GM18498 (cell line): ENCODE results near the gene CSNK2A1.
"Not testable (repeated sequence)": the region's sequence is repeated elsewhere in the genome, so short reads cannot be mapped to it uniquely, and the experiment has no call there.

Experiments
- ATAC-seq: cut with Tn5 transposase; IDR thresholded peaks from one replicate; pipeline ENCODE4 v1.9.1; 2021; ENCODE audit warnings: mild to moderate bottlenecking, moderate library complexity; ENCODE audit not compliant: unreplicated experiment

The CSNK2A1 gene

DNA sequence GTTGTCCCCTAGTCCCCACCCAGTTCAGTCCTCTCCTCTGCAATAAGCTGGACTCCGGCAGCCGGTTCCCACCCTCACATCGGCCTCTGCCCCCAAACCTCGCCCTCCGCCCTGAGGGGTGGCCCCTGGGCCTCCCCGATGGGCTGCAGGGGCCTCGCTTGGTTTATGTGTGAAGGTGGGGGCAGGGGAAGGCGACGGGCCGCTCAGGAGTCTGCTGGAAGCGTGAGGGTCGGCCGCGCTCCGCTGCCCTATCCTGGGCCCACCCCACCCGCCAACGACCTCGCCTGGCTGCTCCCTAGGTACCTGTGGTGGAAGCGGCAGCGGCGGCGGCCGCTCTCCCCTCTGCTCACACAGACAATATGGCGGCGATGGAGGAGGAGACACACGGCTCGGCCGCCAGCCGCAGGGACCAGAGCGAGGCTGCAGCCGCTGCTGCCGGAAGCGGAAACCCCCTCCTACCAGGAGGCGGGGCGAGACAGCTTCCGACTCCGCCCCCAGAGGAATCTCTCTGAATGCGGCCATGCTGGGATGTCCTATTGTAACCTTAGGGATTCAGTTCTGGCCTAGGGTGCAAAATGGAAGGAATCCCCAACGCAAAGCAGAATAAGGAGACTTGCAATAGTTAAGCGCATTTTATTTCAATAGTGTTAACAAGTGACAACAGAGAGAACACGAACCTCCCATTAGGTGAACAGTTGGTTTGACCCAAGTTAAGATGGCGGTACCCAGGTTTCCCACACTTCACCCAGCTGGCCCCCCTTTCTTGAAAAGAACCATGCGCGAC is at the start of gene CSNK2A1:
Gene CSNK2A1 (minus strand): TSS at position 422 of the 784 bp plus-strand sequence. CDS start 35,239 bp downstream, outside the sequence.
- peak; percentile 96 for ATAC-seq

DNA sequence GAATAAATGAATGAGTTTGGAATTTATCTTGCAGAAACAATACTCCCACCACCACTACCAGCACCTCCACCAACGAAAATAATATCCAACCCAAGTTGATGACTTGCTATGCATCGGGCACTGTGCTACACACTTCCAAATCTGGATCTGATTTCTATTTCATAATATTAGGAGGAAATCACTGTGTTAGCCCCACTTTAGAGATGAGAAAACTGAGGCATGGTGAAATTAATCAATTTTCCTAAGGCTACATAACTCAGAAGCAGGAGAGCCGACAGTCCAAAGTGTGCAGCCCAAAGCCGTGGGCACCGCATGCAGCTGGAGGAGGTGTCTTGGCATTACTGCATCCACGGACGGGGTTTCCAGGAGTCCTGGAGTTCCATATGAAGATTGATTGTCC is 48.9 kb upstream of the CSNK2A1 start:
- ATAC-seq = no peak

DNA sequence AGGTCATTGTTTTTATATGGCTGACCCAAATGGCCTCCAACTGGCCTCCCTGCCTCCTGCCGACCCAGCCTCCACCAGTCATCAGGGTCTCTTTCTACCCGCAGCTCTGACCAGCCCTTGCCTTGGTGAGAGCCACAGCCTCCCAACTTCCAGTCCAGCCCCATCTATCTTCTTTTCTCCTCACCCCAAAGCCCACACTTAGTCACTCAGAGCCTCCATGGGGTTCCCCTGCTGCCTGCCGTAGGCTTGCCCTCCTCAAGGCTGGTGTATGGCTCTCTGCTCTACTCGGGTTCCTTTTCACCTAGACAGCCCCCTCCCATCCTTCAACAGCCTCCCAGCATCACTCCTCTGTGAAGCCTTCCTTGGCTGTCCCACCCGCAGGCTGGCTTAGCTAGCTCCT is 48.4 kb upstream of the CSNK2A1 start:
- no peak for ATAC-seq

GRCh38 chr20:588932-589672 is 45.5 kb upstream of the CSNK2A1 start:
- peak; percentile 61 for ATAC-seq

DNA sequence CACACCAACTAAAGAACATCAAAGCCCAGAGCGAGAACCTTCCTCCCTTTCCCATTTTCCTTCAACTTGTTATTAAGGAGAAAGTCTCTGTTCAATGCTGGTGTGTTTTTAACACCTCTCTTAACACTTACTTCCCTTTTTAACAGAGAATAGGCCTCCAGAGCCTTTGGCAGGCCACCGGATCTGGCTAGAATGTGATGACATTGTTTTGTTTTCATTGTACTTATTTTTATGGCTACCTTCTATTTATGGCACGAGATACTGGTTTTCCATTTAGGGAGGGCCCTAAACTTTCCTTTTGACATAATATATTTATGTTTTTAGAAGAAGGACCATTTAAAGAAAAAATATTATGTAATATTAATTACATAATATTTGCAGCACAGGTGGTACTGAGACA is 44.9 kb upstream of the CSNK2A1 start:
- no peak for ATAC-seq

DNA sequence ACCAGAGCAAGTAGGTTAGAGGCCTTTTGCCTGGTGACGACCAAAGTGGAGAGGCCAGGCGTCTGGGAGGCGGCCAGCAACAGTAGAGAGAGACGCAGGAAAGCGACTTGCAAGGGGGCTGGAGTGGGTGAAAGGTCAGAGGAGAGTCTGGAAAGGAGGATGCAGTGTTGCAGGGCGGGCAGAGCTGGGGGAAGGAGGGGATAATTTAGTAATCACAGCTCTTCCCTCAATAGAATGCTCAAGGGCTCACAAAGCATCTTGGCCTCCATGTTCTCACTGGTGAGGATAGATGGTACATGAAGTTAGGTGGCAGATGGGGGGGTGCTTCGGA is 41.3 kb upstream of the CSNK2A1 start:
- ATAC-seq = no peak

- ATAC-seq = no peak
Observed at GRCh38 chr20:584161-584970, 40.8 kb upstream of the CSNK2A1 start.

- ATAC-seq = no peak
Observed at GRCh38 chr20:582204-582603, 38.6 kb upstream of the CSNK2A1 start.

DNA sequence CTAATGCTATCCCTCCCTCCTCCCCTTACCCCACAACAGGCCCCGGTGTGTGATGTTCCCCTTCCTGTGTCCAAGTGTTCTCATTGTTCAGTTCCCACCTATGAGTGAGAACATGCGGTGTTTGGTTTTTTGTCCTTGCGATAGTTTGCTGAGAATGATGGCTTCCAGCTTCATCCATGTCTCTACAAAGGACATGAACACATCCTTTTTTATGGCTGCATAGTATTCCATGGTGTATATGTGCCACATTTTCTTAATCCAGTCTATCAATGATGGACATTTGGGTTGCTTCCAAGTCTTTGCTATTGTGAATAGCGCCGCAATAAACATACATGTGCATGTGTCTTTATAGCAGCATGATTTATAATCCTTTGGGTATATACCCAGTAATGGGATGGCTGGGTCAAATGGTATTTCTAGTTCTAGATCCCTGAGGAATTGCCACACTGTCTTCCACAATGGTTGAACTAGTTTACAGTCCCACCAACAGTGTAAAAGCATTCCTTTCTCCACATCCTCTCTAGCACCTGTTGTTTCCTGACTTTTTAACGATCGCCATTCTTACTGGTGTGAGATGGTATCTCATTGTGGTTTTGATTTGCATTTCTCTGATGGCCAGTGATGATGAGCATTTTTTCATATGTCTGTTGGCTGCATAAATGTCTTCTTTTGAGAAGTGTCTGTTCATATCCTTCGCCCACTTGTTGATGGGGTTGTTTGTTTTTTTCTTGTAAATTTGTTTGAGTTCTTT is 35.5 kb upstream of the CSNK2A1 start:
- not testable (repeated sequence) for ATAC-seq

DNA sequence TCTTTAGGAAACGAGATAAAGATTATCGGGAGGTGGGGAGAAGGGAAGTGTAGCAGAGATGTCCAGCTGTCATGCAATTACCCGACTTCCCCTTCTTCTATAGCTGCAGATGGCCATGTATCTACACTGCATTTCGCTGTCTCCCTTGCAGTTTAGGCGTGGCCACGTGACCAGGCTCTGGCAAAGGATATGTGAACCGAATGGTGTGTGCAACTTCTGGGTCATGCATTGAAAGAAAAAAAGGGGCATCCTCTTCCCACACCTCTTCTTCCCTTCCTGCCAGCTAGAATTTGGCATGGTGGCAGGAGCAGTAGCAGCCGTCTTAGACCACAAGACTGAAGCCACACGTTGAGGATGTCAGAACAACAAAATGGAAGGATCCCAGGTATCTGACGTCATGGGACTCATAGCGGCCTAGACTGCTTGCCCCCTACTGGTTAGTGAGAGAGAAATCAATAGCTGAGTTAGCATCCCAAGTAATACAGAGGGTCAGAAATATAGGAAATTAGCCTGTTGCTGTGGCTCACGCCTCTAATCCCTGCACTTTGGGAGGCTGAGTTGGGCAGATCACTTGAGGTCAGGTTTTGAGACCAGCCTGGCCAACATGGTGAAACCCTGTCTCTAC is 33.7 kb upstream of the CSNK2A1 start:
- no peak for ATAC-seq

- no peak for ATAC-seq
Observed at GRCh38 chr20:576156-576555, 32.6 kb upstream of the CSNK2A1 start.

GRCh38 chr20:575230-575629 is 31.6 kb upstream of the CSNK2A1 start:
- ATAC-seq = no peak

DNA sequence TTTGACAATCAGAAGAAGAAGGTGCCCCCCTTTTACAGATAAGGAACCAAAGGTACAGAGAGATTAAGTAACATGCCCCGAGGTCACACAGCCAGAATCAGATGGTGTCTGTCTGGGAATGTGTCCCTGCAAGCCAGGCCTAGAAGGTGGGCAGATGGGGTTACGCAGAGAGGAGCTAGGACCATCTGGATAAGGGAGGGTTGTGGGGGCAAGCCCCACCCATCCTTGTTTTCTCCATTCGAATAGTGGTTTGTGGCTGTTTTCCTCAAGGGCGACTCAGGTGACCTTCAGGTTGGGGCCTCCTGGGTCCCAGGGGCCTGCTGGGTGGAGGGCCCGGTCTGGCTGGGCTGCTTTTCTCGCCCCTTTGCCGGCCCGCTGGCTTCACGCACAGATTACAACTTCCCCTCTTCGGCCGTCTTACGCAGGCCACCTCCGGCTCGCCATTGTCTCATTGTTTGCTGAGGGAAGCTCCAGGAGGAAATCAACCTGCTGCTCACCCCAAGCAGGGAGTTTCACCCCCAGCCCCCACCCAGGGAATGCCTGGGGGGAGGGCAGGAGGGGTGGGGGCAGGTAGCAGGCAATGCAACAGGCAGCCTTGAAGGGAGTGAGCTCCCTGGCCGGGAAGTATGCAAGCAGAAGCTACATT is 30.8 kb upstream of the CSNK2A1 start:
- ATAC-seq = no peak

DNA sequence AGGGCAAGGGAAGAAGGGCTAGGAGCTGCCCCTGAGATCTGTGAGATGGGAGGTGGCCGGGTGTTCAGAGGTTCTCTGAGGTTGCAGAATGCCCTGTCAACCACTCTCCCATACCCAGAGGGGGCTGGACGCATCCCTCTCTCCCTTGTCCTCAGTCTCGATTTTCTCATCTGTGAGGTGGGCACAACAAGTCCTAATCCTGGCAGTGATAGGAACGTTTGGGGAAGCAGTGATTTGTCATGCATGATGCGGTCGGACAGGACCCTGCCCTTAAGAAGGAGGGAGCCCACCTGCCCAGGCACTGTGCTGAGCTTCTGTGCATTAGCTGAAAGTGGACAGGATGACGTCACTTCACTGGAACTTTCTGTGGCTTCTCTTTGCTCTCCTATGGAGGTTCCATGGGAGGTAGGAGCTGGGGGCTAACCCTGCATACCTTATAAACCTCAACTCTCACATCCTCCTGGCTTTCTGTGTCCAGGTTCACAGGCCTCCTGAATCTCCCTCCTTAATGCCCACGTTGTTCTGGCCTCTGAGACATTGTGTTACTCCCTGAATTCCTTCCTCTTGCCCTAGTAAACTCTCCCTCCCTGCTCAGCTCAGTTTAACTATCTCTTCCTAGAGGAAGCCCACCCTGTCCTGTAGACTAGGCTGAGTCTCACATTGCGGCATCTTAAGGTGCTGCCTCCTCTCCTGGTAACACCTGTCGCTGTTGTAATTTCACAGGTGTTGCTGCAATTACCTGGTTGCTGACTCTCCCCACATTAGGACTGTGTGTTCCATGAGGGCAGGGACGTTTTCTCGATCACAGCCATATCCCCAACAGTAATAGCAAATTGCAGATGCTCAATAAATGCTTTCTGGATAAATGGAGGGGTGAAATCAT is 30.1 kb upstream of the CSNK2A1 start:
- ATAC-seq = no peak

DNA sequence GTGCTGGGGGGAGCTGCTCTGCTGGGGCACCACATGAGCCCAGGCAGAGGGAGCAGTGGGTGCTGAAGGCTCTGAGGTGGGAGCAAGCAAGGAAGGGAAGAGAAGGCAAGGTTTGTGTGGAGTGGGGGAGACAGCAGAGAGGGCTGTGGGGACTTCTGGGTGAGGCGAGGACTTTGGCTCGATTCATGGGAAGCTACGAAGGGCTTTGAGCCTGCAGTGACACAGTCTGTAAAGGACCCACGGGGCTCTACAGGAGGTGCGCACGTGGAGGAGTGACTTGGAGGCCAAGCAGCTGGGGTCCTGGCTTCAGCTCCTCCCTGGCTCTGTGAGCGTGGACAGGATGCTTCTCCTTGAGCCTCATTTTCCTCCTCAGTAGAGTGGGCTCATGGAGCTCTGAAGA is 29.1 kb upstream of the CSNK2A1 start:
- no peak for ATAC-seq

DNA sequence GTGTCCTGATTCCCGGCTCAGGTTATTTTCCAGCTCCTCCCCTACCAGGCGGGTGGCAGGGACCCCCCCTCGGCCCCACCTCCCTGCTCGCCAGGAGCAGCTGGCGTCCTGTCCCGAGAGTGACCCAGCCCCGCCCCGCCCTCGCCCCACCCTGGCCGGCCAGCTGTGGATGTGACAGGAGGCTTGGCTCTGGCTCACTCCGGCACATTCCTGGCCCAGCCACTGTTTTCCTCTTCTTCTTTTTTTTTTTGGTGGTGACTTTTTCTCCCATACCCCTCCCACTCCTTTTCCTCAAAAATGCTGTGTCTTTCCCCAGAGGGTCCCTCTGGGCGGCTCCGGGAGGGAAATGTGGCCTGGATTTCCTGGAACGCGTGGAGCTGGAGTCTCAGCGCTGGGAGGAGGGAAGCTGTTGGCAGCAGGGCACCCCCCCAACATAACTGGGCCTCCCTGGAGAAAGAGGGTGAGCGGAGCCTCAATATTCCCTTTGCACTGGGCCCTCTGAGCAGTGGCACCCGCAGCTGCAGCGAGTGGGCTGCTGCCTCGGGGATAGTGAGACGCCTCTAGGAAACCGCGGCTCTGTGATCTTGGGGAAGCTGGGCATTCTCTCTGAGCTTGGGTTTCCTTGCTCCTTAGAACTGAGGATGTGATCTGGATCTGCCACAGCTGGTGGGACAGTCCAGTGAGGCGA is 28.3 kb upstream of the CSNK2A1 start:
- no peak for ATAC-seq

DNA sequence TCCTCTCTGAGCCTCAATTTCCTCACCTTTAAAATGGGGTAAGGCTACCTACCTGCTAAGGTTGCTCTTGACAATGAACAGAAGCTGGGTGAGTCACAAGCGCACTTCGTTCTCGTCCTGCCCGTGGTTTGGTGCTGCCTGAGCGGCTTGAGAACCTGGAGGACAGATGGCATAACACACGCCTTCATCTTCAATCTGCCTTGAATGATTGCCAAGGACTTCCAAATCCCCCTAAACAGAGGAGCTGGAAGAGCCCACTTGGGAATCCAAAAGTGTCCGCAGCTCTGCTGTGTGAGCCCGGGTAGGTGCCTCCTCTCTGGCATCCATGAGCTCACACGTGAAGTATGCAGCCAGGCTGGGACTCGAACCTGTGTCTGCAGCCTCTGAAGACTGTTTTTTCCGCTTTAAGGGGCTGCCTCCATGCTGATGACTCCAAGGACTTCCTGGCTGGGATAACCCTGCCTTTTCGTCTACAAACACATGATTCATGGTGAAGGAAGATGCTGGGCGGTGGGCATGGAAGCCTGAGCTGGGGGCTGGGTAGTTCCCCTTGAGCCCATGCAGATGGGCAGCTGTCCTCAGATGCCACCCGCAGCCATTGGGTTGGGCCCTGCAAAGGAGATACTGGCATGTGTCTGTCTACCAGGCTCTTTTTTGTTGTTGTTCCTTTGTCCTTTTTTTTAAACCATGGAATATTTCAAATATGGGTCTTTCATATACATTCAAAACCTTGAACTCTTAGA is 25.3 kb upstream of the CSNK2A1 start:
- ATAC-seq = no peak
